Effector CD8-positive, alpha-beta T cell (primary cell): ENCODE results near the gene ADARB2.
"Not testable (repeated sequence)": the region's sequence is repeated elsewhere in the genome, so short reads cannot be mapped to it uniquely, and the experiment has no call there.

Experiments used
- DNase-seq: peaks from one replicate; lab custom pipeline; 2025; lab: John Stamatoyannopoulos, UW

Gene ADARB2

GRCh38 chr10:1464881-1465417 lies 272.4 kb downstream of the ADARB2 start:
- DNase-seq = no peak

GRCh38 chr10:1463971-1464370 lies 273.4 kb downstream of the ADARB2 start:
- not testable (repeated sequence) for DNase-seq

- no peak for DNase-seq
These were observed 274.2 kb downstream of the ADARB2 start for GRCh38 chr10:1462994-1463633.

GRCh38 chr10:1462521-1462920 lies 274.8 kb downstream of the ADARB2 start:
- DNase-seq = no peak

GRCh38 chr10:1462032-1462431 lies 275.3 kb downstream of the ADARB2 start:
- no peak for DNase-seq

- DNase-seq = no peak
These were observed 276.3 kb downstream of the ADARB2 start for GRCh38 chr10:1461016-1461415.

GRCh38 chr10:1459664-1460063 lies 277.7 kb downstream of the ADARB2 start:
- DNase-seq = not testable (repeated sequence)

GRCh38 chr10:1454951-1455350 lies 282.4 kb downstream of the ADARB2 start:
- DNase-seq = no peak

- DNase-seq = no peak
These were observed 282.9 kb downstream of the ADARB2 start for GRCh38 chr10:1454428-1454827.

- DNase-seq = no peak
These were observed 284.5 kb downstream of the ADARB2 start for GRCh38 chr10:1452777-1453176.

- no peak for DNase-seq
These were observed 285.4 kb downstream of the ADARB2 start for GRCh38 chr10:1451941-1452340.

GRCh38 chr10:1451362-1451888 lies 285.9 kb downstream of the ADARB2 start:
- no peak for DNase-seq

- DNase-seq = no peak
These were observed 287.6 kb downstream of the ADARB2 start for GRCh38 chr10:1449572-1450205.

GRCh38 chr10:1449021-1449420 lies 288.3 kb downstream of the ADARB2 start:
- DNase-seq = no peak

GRCh38 chr10:1448252-1448930 lies 288.9 kb downstream of the ADARB2 start:
- DNase-seq = no peak

GRCh38 chr10:1444826-1445225 lies 292.5 kb downstream of the ADARB2 start:
- no peak for DNase-seq

GRCh38 chr10:1440897-1441296 lies 296.4 kb downstream of the ADARB2 start:
- no peak for DNase-seq

GRCh38 chr10:1434912-1435692 lies 302.2 kb downstream of the ADARB2 start:
- DNase-seq = no peak

GRCh38 chr10:1434202-1434601 lies 303.1 kb downstream of the ADARB2 start:
- no peak for DNase-seq

GRCh38 chr10:1432161-1432560 lies 305.2 kb downstream of the ADARB2 start:
- DNase-seq = no peak

- no peak for DNase-seq
These were observed 306.1 kb downstream of the ADARB2 start for GRCh38 chr10:1431229-1431628.
